ENCODE data around the gene SRI.
"Not testable (repeated sequence)": the region's sequence is repeated elsewhere in the genome, so short reads cannot be mapped to it uniquely, and the experiment has no call there.

Gene SRI

GRCh38 chr7:88219781-88220747, at the start of gene SRI:
TSS of gene SRI (minus strand) at chr7:88220038. CDS start at chr7:88220026, 12 bp downstream.
- DNase-seq (ENCODE audit: low read depth, low spot score), result peak; percentile 63

- no peak for DNase-seq (ENCODE audit: low read depth, low spot score)
These were observed 49.7 kb upstream of the SRI start for GRCh38 chr7:88269586-88269985.

- DNase-seq (ENCODE audit: low read depth, low spot score), result no peak
These were observed 49.0 kb upstream of the SRI start for GRCh38 chr7:88268858-88269257.

GRCh38 chr7:88268051-88268450, 48.2 kb upstream of the SRI start:
- DNase-seq (ENCODE audit: low read depth, low spot score), result no peak

- no peak for DNase-seq (ENCODE audit: low read depth, low spot score)
These were observed 47.6 kb upstream of the SRI start for GRCh38 chr7:88267421-88267820.

- DNase-seq (ENCODE audit: low read depth, low spot score), result not testable (repeated sequence)
These were observed 45.1 kb upstream of the SRI start for GRCh38 chr7:88264987-88265386.

GRCh38 chr7:88262562-88262961, 42.7 kb upstream of the SRI start:
- no peak for DNase-seq (ENCODE audit: low read depth, low spot score)

GRCh38 chr7:88260719-88261118, 40.9 kb upstream of the SRI start:
- DNase-seq (ENCODE audit: low read depth, low spot score), result no peak

GRCh38 chr7:88259656-88260380, 40.0 kb upstream of the SRI start:
- no peak for DNase-seq (ENCODE audit: low read depth, low spot score)

- DNase-seq (ENCODE audit: low read depth, low spot score), result not testable (repeated sequence)
These were observed 38.5 kb upstream of the SRI start for GRCh38 chr7:88258296-88258695.

- no peak for DNase-seq (ENCODE audit: low read depth, low spot score)
These were observed 37.1 kb upstream of the SRI start for GRCh38 chr7:88256906-88257305.

GRCh38 chr7:88254721-88255424, 35.0 kb upstream of the SRI start:
- no peak for DNase-seq (ENCODE audit: low read depth, low spot score)

- no peak for DNase-seq (ENCODE audit: low read depth, low spot score)
These were observed 33.8 kb upstream of the SRI start for GRCh38 chr7:88253640-88254039.

GRCh38 chr7:88244258-88244657, 24.4 kb upstream of the SRI start:
- no peak for DNase-seq (ENCODE audit: low read depth, low spot score)

- DNase-seq (ENCODE audit: low read depth, low spot score), result peak; percentile 47
These were observed 23.6 kb upstream of the SRI start for GRCh38 chr7:88243345-88243909.

GRCh38 chr7:88239852-88240251, 20.0 kb upstream of the SRI start:
- DNase-seq (ENCODE audit: low read depth, low spot score), result no peak

GRCh38 chr7:88233828-88234227, 14.0 kb upstream of the SRI start:
- DNase-seq (ENCODE audit: low read depth, low spot score), result no peak

- DNase-seq (ENCODE audit: low read depth, low spot score), result no peak
These were observed 10.8 kb upstream of the SRI start for GRCh38 chr7:88230646-88231045.

GRCh38 chr7:88229302-88229995, 9.6 kb upstream of the SRI start:
- DNase-seq (ENCODE audit: low read depth, low spot score), result no peak

GRCh38 chr7:88226886-88227516, 7.2 kb upstream of the SRI start:
- DNase-seq (ENCODE audit: low read depth, low spot score), result no peak

GRCh38 chr7:88226201-88226600, 6.4 kb upstream of the SRI start:
- no peak for DNase-seq (ENCODE audit: low read depth, low spot score)

All from smooth muscle cell of the brain vasculature (primary cell).